IMR-90 (cell line): ENCODE data around the gene STARD8. TPM values are rescaled to one million over a fixed set of nuclear protein-coding genes. Genes with fewer than 3 reads are reported as not detected.
A peak's percentile ranks its signal among the peaks of the same experiment; 100 is the strongest.

Source experiments
- ATAC-seq: fragments of 200-7000 bp; cut with Tn5 transposase; 2 replicates; pipeline ENCODE4 v1.9.1; 2020; ENCODE audit warnings: low read depth, mild to moderate bottlenecking, moderate library complexity
- BruUV-seq: library from RNA; stranded (reverse); fragments of 400-500 nt; replicated peaks from 2 replicates; lab custom pipeline; 2021; lab: Mats Ljungman, UMichigan
- CTCF ChIA-PET: fragments of 300-600 bp; formaldehyde crosslinking; extraction: SDS; loops from one replicate; lab custom pipeline; 2021; ENCODE audit warnings: antibody characterized with exemption; lab: Yijun Ruan, JAX
- POLR2A ChIA-PET: fragments of 300-600 bp; sonication (Branson Sonifier 250); formaldehyde crosslinking; loops from one replicate; lab custom pipeline; 2022; ENCODE audit warnings: antibody characterized with exemption; ENCODE audit not compliant: unreplicated experiment; lab: Charles Lee
- DNase-seq: peaks from one replicate; pipeline ENCODE4 v3.0.0; 2013
- H2AFZ ChIP-seq: replicated peaks from 2 replicates; pipeline ENCODE3; 2013; ENCODE audit warnings: low read length, mild to moderate bottlenecking; ENCODE audit not compliant: poor library complexity
- H2AK5ac ChIP-seq: 2 replicates; pipeline ENCODE4 v1.6.1; 2013; ENCODE audit warnings: low read depth, low read length, inconsistent platforms
- H2AK9ac ChIP-seq: replicated peaks from 2 replicates; pipeline ENCODE3; 2013; ENCODE audit warnings: mild to moderate bottlenecking, low read depth, low read length, moderate library complexity; ENCODE audit not compliant: poor library complexity
- H2BK120ac ChIP-seq: 2 replicates; pipeline ENCODE4 v1.6.1; 2013; ENCODE audit warnings: low read depth, low read length, inconsistent platforms
- H2BK15ac ChIP-seq: 3 replicates; pipeline ENCODE4 v1.6.1; 2013; ENCODE audit warnings: low read depth, low read length, inconsistent platforms
- H2BK20ac ChIP-seq: 2 replicates; pipeline ENCODE4 v1.6.1; 2013; ENCODE audit warnings: low read depth, mild to moderate bottlenecking, inconsistent platforms, low read length, moderate library complexity
- H2BK5ac ChIP-seq: 2 replicates; pipeline ENCODE4 v1.6.1; 2013; ENCODE audit warnings: mild to moderate bottlenecking, low read depth, low read length, inconsistent platforms; ENCODE audit not compliant: poor library complexity, severe bottlenecking
- H3K14ac ChIP-seq: replicated peaks from 2 replicates; pipeline ENCODE4 v1.6.1; 2013; ENCODE audit warnings: low read depth, low read length, inconsistent platforms
- H3K18ac ChIP-seq: 2 replicates; pipeline ENCODE4 v1.6.1; 2013; ENCODE audit warnings: low read depth, low read length, control low read depth
- H3K23ac ChIP-seq: 2 replicates; pipeline ENCODE4 v1.6.1; 2013; ENCODE audit warnings: low read depth, low read length, inconsistent platforms
- H3K27ac ChIP-seq: 2 replicates; pipeline ENCODE4 v1.5.1; 2013; ENCODE audit warnings: mild to moderate bottlenecking, control low read depth, low read length; ENCODE audit not compliant: insufficient read depth
- H3K27me3 ChIP-seq: 2 replicates; pipeline ENCODE4 v1.6.1; 2013; ENCODE audit warnings: low read length; ENCODE audit not compliant: control insufficient read depth, insufficient read depth
- H3K36me3 ChIP-seq: 2 replicates; pipeline ENCODE4 v1.6.1; 2013; ENCODE audit warnings: low read length, mixed read lengths; ENCODE audit not compliant: control insufficient read depth, insufficient read depth
- H3K4ac ChIP-seq: 2 replicates; pipeline ENCODE4 v1.6.1; 2013; ENCODE audit warnings: low read depth, low read length, inconsistent platforms
- H3K4me1 ChIP-seq: 2 replicates; pipeline ENCODE4 v1.6.1; 2013; ENCODE audit warnings: low read length, mixed read lengths; ENCODE audit not compliant: control insufficient read depth, insufficient read depth
- H3K4me2 ChIP-seq: 2 replicates; pipeline ENCODE4 v1.6.1; 2013; ENCODE audit warnings: low read depth, mild to moderate bottlenecking, control low read depth, low read length, moderate library complexity
- H3K4me3 ChIP-seq: 2 replicates; pipeline ENCODE4 v1.5.1; 2013; ENCODE audit warnings: low read depth, mild to moderate bottlenecking, control low read depth, low read length, moderate library complexity; ENCODE audit not compliant: insufficient read depth
- H3K56ac ChIP-seq: 2 replicates; pipeline ENCODE4 v1.6.1; 2013; ENCODE audit warnings: low read length, inconsistent platforms; ENCODE audit not compliant: insufficient read depth; ENCODE audit errors: extremely low read depth
- H3K79me1 ChIP-seq, 2 experiments: 2 replicates each; pipeline ENCODE4 v1.6.1; 2013; ENCODE audit warnings: low read length in 2 of 2, inconsistent platforms in 1 of 2, low read depth in 1 of 2
- H3K9ac ChIP-seq: 2 replicates; pipeline ENCODE4 v1.6.1; 2013; ENCODE audit warnings: low read depth, low read length, control low read depth
- H3K9me1 ChIP-seq: 2 replicates; pipeline ENCODE4 v1.6.1; 2013; ENCODE audit warnings: low read length, inconsistent platforms; ENCODE audit not compliant: insufficient read depth
- H3K9me3 ChIP-seq: 2 replicates; pipeline ENCODE4 v1.6.1; 2013; ENCODE audit warnings: low read length; ENCODE audit not compliant: control insufficient read depth, insufficient read depth
- H4K20me1 ChIP-seq: 2 replicates; pipeline ENCODE4 v1.6.1; 2013; ENCODE audit warnings: low read length, inconsistent platforms; ENCODE audit not compliant: insufficient read depth
- H4K5ac ChIP-seq: 2 replicates; pipeline ENCODE4 v1.6.1; 2013; ENCODE audit warnings: mild to moderate bottlenecking, low read depth, low read length, control low read depth
- H4K8ac ChIP-seq, 2 experiments: 2 replicates each; pipeline ENCODE4 v1.6.1; 2013; ENCODE audit warnings: low read depth in 2 of 2, low read length in 2 of 2, control low read depth in 1 of 2, inconsistent platforms in 1 of 2
- H4K91ac ChIP-seq: 2 replicates; pipeline ENCODE4 v1.6.1; 2013; ENCODE audit warnings: low read depth, low read length, inconsistent platforms; ENCODE audit not compliant: insufficient read depth
- MAFK ChIP-seq: IDR thresholded peaks from 2 replicates; pipeline ENCODE4 v1.6.1; 2012; ENCODE audit warnings: low read depth, low read length, improper control_type of control experiment
- MAZ ChIP-seq: IDR thresholded peaks from 2 replicates; pipeline ENCODE4 v1.6.1; 2012; ENCODE audit warnings: low read depth, mild to moderate bottlenecking, low read length, improper control_type of control experiment, moderate library complexity, borderline replicate concordance
- MXI1 ChIP-seq: IDR thresholded peaks from 2 replicates; pipeline ENCODE4 v1.6.1; 2012; ENCODE audit warnings: low read depth, mild to moderate bottlenecking, low read length, moderate library complexity, borderline replicate concordance
- POLR2A ChIP-seq: IDR thresholded peaks from 2 replicates; pipeline ENCODE4 v1.6.1; 2012; ENCODE audit warnings: mild to moderate bottlenecking, low read depth, low read length
- RAD21 ChIP-seq: IDR thresholded peaks from 2 replicates; pipeline ENCODE4 v1.6.1; 2012; ENCODE audit warnings: low read length, improper control_type of control experiment
- RFX5 ChIP-seq: IDR thresholded peaks from 2 replicates; pipeline ENCODE4 v1.8.0; 2012; ENCODE audit warnings: low read depth, mild to moderate bottlenecking, low read length, moderate library complexity
- SMC3 ChIP-seq: fragments of 150-350 bp; IDR thresholded peaks from 2 replicates; pipeline ENCODE4 v1.6.1; 2016; ENCODE audit warnings: low read depth, mild to moderate bottlenecking, antibody characterized with exemption, low read length, moderate library complexity
- WGBS, 2 experiments: methylation state at CpG; one replicate each; pipeline versions ENCODE4 v1.1.5 to v1.1.7; 2013; ENCODE audit warnings: missing lambda C conversion rate in 2 of 2; ENCODE audit not compliant: insufficient read length in 1 of 2; ENCODE audit errors: extremely low coverage in 2 of 2; 5-methylcytosine and 5-hydroxymethylcytosine counted together
- dilution Hi-C: fragments of 300-500 bp; cut with HindIII; formaldehyde crosslinking; loops from one replicate; pipeline ENCODE4 v1.14.3; 2018; ENCODE audit warnings: low sequenced_read_pairs; ENCODE audit not compliant: unreplicated experiment
- in situ Hi-C: fragments of 300-500 bp; cut with MboI; formaldehyde crosslinking; loops from 3 replicates; pipeline ENCODE4 v1.14.3; 2019; ENCODE audit warnings: low sequenced_read_pairs, inconsistent platforms, mixed read lengths
- intact Hi-C: fragments of 100-400 bp; cut with micrococcal nuclease; formaldehyde crosslinking; loops from 2 replicates; pipeline ENCODE4 v1.10.0; 2022
- polyA plus RNA-seq, 3 experiments: library from polyadenylated mRNA; depleted of rRNA; stranded (reverse); fragments of >200 nt; gene quantifications; 2 replicates each; pipeline ENCODE4 v1.2.3, GENCODE V29; 2012; ENCODE audit warnings: low replicate concordance in 1 of 3
- total RNA-seq: library from RNA; depleted of rRNA; stranded (reverse); fragments of >200 nt; gene quantifications from 2 replicates; pipeline ENCODE4 v1.2.3, GENCODE V29; 2012
- TF ChIP-seq, protein P1 (sequence below): fragments of 150-350 bp; IDR thresholded peaks from 2 replicates; pipeline ENCODE4 v1.6.1; 2016; ENCODE audit warnings: low read depth, mild to moderate bottlenecking, low read length, moderate library complexity, borderline replicate concordance
- TF ChIP-seq, protein P2 (sequence below): conservative IDR thresholded peaks from 2 replicates; pipeline ENCODE4 v1.5.1; 2012; ENCODE audit warnings: mild to moderate bottlenecking, low read depth, low read length, improper control_type of control experiment

STARD8 gene
- total and polyA plus RNA-seq, 2 of the 4 experiments (the other 2 are of a cell fraction), result 1.6 to 2.3 TPM

DNA sequence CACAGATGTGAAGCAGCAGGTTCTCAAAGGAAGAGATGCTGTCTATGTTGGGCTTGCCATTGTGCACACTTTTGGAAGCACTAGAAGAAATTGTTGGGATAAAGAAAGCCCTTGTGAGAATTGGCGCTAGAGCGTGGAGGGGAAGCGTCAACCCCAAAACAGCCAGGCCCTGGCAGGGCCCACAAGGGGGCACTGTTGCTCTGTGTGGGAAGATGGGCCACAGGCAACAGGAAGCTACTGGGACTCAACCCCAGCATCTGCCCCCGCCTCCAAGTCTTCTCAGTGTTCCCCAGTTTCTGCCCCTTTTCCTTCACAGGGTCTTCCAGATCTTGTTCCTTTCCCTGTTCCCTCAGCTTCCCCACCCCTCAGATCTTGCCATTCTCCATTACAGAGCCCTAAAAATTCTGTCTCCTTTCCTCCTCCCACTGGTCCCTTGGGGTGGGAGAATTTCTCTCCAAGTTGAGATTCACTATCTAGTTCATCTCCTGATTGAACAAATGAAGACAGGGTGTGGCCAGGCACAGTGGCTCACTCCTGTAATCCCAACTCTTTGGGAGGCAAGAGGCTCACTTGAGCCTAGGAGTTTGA is 85.5 kb downstream of the STARD8 start:
- no peak overlapping the region for H3K4me2 ChIP-seq
- no peaks in the 10 kb centered on the region for H3K36me3 ChIP-seq
- TF ChIP-seq POLR2A, result no peak
- TF ChIP-seq, protein P1, sequence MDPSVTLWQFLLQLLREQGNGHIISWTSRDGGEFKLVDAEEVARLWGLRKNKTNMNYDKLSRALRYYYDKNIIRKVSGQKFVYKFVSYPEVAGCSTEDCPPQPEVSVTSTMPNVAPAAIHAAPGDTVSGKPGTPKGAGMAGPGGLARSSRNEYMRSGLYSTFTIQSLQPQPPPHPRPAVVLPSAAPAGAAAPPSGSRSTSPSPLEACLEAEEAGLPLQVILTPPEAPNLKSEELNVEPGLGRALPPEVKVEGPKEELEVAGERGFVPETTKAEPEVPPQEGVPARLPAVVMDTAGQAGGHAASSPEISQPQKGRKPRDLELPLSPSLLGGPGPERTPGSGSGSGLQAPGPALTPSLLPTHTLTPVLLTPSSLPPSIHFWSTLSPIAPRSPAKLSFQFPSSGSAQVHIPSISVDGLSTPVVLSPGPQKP, result no peak
- TF ChIP-seq, protein P2, sequence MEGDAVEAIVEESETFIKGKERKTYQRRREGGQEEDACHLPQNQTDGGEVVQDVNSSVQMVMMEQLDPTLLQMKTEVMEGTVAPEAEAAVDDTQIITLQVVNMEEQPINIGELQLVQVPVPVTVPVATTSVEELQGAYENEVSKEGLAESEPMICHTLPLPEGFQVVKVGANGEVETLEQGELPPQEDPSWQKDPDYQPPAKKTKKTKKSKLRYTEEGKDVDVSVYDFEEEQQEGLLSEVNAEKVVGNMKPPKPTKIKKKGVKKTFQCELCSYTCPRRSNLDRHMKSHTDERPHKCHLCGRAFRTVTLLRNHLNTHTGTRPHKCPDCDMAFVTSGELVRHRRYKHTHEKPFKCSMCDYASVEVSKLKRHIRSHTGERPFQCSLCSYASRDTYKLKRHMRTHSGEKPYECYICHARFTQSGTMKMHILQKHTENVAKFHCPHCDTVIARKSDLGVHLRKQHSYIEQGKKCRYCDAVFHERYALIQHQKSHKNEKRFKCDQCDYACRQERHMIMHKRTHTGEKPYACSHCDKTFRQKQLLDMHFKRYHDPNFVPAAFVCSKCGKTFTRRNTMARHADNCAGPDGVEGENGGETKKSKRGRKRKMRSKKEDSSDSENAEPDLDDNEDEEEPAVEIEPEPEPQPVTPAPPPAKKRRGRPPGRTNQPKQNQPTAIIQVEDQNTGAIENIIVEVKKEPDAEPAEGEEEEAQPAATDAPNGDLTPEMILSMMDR, result peak; percentile 67
- TF ChIP-seq SMC3, result peak; percentile 66
- TF ChIP-seq MXI1, result no peak
- TF ChIP-seq MAZ, result no peak
- TF ChIP-seq MAFK, result no peak
- no peak for TF ChIP-seq RFX5
- TF ChIP-seq RAD21, result peak; percentile 70
- H3K23ac ChIP-seq, result no peak overlapping the region
- intact Hi-C loops, result loop anchor here (2.0 kb wide), 2 partner anchors 76 to 554 kb away; no protein-coding TSS in a partner anchor
- no peak overlapping the region for H3K4ac ChIP-seq
- H3K9me1 ChIP-seq, result no peaks in the 10 kb centered on the region
- no peak overlapping the region for H3K18ac ChIP-seq
- ChIA-PET CTCF (interaction anchor here (0.5 to 0.7 kb wide), 4 partner anchors 43 to 834 kb away, joined by 3 to 4 read pairs (median 3); no protein-coding TSS in a partner anchor), POLR2A (no interaction called here)
- H3K14ac ChIP-seq, result no peak overlapping the region
- WGBS, 2 experiments, result no CpG with 5 or more reads among the region's 4 CpGs
- H4K5ac ChIP-seq, result no peak overlapping the region
- no peak overlapping the region for H3K56ac ChIP-seq
- H3K9me3 ChIP-seq, result no peaks in the 10 kb centered on the region
- no peak overlapping the region for H4K8ac ChIP-seq
- peaks cover 21% of the 10 kb centered on the region for H3K27me3 ChIP-seq
- H2BK20ac ChIP-seq, result no peak overlapping the region
- no peak overlapping the region for H2BK15ac ChIP-seq
- H3K27ac ChIP-seq, result no peak overlapping the region
- no peak overlapping the region for H3K4me3 ChIP-seq
- no peak overlapping the region for H2BK120ac ChIP-seq
- ATAC-seq (peak; percentile 81), DNase-seq (peak; percentile 31)
- H3K79me1 ChIP-seq, result no peaks in the 10 kb centered on the region
- BruUV-seq, result no TSS peak
- in situ Hi-C loops, result no loop called here
- no peak overlapping the region for H2AFZ ChIP-seq
- no peak overlapping the region for H2AK5ac ChIP-seq
- no peak overlapping the region for H2BK5ac ChIP-seq
- no peak overlapping the region for H3K9ac ChIP-seq
- H3K4me1 ChIP-seq, result no peaks in the 10 kb centered on the region
- no peaks in the 10 kb centered on the region for H4K20me1 ChIP-seq
- dilution Hi-C loops, result no loop called here
- no peak overlapping the region for H2AK9ac ChIP-seq
- H4K91ac ChIP-seq, result no peak overlapping the region
